ENCODE results near the gene ICE1. TPM values are rescaled to one million over a fixed set of nuclear protein-coding genes. Genes with fewer than 3 reads are reported as not detected.
A peak's percentile ranks its signal among the peaks of the same experiment; 100 is the strongest.

The ICE1 gene, protein sequence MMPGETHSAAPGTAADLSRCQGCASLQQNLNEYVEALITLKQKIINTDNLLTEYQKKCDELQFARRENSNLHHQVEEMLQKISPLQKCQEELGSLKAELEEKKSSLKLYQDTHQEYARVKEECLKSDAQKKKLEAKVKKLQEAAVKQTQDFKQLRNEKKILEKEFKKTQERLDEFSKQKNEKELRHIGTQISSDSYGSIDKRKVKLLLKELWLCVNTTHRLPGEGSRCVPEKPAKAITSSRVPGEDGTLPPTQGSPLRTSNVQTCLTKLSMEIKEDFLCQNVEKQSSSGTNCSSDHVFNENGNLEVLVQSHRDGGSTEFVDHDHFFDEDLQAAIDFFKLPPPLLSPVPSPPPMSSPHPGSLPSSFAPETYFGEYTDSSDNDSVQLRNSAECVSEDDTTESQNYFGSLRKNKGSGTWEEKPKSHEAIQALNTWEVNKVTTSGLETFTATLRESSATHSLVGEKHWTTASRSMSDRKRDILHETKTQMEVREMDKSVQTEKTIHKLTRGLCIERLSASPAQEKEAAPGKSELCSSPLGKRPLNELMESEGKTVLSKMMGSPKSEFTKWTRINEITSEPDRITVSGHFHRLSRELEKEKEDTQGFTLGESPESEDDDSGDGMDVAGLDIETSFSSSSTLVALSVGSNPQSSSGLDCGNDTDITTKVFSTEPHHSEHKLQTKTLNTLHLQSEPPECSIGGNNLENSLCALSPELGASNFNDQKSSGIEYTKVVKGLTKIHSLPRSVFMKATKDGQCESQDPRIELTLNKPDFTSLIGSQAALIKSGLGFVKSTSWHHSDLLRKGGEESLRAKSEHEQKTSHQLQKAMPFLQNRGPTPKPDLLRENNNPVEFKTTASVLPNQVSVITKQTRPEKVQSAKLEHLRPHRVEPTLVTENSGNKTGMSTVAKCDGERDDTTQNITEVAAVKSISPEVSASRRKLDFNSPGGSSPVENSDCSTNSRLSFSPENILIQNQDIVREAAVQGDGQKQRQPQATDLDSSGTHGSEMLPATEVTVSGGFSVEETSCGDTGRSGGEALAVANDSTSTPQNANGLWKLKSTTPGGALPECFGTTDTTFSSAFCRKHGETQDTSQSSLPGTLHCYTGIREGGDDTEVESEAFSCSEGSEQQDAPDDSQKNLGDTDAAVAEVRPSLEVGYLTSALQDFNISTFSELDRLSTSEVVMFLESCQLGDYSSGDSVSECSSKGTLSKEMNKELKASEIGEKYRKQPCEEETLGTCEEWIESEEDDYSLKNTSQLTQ (N-terminal part only)
- total RNA-seq: 27.0 and 27.7 TPM in 2 replicates
- long read RNA-seq, partial matches to known transcripts: 30 of 33 reads
- long read RNA-seq, other reads (novel, unspliced or antisense): 2 of 33 reads

DNA sequence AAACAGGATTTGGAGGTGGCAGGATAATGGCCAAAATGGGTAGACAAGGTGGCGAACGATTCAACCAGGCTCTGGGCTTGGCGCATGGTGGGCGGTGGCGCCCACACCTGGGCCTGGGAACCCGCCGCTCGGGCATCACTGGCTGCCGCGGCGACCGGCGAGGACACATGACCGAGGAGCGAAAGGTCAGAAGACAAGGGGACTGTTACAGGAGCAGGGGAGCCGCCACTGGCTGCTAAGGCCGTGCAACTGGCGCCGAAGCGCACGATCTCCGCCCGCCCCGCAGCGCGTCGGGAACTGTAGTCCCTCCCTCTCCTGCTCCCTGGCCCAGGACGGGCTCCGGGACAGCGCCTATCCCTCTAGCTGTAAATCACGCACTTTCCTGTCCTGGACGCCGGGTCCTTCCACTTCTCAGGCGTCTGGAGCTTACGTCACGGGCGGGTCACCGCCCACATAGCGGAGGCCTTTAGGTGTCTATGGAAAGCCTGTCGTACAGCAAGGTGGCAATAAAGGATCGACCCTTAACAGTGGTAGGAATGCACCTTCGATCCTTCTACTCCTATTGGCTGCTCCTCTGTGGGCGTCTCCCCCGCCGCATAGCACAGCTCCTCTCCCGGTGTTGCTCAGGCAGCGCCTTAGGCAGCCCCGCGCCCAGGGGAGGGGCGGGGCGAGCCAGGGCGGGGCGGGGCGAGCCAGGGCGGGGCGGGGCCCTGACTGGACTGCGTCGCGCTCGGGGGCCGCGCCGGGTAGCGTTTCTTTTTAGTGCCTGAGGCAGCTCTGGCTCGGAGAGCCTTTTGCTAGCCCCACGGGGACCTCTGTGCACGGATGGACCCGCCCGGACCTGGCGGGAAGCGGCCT is at the start of gene ICE1:
Gene ICE1, plus strand, starts transcription at position 717 of the 858 bp plus-strand sequence. CDS start 239 bp downstream, outside the sequence.
- TF ChIP-seq, protein P1, sequence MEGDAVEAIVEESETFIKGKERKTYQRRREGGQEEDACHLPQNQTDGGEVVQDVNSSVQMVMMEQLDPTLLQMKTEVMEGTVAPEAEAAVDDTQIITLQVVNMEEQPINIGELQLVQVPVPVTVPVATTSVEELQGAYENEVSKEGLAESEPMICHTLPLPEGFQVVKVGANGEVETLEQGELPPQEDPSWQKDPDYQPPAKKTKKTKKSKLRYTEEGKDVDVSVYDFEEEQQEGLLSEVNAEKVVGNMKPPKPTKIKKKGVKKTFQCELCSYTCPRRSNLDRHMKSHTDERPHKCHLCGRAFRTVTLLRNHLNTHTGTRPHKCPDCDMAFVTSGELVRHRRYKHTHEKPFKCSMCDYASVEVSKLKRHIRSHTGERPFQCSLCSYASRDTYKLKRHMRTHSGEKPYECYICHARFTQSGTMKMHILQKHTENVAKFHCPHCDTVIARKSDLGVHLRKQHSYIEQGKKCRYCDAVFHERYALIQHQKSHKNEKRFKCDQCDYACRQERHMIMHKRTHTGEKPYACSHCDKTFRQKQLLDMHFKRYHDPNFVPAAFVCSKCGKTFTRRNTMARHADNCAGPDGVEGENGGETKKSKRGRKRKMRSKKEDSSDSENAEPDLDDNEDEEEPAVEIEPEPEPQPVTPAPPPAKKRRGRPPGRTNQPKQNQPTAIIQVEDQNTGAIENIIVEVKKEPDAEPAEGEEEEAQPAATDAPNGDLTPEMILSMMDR (IDR thresholded peaks at IDR 0.05): no peak
- peak within 1 kb of the TSS; percentile 95 for H3K27ac Mint-ChIP-seq (ENCODE audit: unreplicated experiment)
- H3K36me3 Mint-ChIP-seq (ENCODE audit: unreplicated experiment): peaks cover 2% of the 10 kb centered on the region
- H3K9me3 Mint-ChIP-seq (ENCODE audit: unreplicated experiment): no peaks in the 10 kb centered on the region
- peaks cover 28% of the 10 kb centered on the region for H3K4me1 Mint-ChIP-seq (ENCODE audit: unreplicated experiment)
- H3K4me3 Mint-ChIP-seq (ENCODE audit: unreplicated experiment): peak within 1 kb of the TSS; percentile 95
- H3K27me3 Mint-ChIP-seq (ENCODE audit: unreplicated experiment): no peaks in the 10 kb centered on the region
- peak; percentile 98 for DNase-seq (ENCODE audit: extremely low spot score, unreplicated experiment)

DNA sequence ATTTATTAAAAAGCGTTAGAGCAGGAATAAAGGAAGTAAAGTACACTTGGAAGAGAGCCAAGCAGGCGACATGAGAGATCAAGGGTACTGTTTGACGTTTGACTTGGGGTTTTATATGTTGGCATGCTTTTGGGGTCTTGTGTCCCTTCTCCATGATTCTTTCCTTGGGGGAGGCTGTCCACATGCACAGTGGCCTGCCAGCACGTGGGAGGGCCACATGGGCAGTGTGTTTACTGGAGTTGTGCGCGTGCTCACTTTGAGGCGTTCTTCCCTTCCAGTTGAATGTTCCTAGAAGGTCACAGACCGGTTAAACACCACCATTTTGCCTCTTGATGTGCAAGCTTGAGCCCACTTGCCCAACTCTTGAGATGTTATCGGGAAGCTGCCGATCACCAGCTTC is 49.5 kb upstream of the ICE1 start:
- H3K9me3 Mint-ChIP-seq (ENCODE audit: unreplicated experiment): no peaks in the 10 kb centered on the region
- no peaks in the 10 kb centered on the region for H3K36me3 Mint-ChIP-seq (ENCODE audit: unreplicated experiment)
- peaks cover 19% of the 10 kb centered on the region for H3K4me1 Mint-ChIP-seq (ENCODE audit: unreplicated experiment)
- H3K27me3 Mint-ChIP-seq (ENCODE audit: unreplicated experiment): no peaks in the 10 kb centered on the region
- no peak overlapping the region for H3K4me3 Mint-ChIP-seq (ENCODE audit: unreplicated experiment)
- TF ChIP-seq, protein P1 (IDR thresholded peaks at IDR 0.05): no peak
- DNase-seq (ENCODE audit: extremely low spot score, unreplicated experiment): no peak
- no peak overlapping the region for H3K27ac Mint-ChIP-seq (ENCODE audit: unreplicated experiment)

DNA sequence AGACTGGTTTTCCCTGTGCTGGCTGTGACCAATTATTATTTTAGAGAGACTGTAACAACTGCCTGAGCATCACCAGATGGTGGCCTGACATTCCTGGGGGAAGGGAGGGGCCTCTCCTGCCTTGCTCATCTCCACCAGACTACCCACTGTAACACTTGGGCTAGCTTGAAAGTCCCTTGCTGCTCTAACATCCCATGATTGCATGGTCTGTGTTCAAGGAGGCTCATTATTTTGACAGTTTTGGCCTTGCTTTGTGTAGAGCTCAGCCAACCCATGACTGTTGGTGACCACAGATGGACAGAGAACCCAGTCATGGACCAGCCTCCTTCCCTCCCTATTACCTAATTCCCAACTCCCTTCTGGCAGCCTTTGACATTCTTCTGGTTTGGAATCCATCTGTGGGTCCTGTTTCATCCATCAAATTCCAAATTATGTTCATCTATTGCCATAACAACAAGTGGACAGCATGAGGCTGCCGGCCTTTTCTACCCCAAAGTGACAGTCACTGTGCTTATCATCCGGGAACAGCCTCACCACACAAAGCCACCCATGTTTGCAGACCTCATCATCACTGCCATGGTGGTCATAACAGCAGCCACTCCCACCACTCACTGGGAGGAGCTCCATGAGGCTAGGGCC is 49.0 kb upstream of the ICE1 start:
- no peak for DNase-seq (ENCODE audit: extremely low spot score, unreplicated experiment)
- no peaks in the 10 kb centered on the region for H3K36me3 Mint-ChIP-seq (ENCODE audit: unreplicated experiment)
- no peaks in the 10 kb centered on the region for H3K9me3 Mint-ChIP-seq (ENCODE audit: unreplicated experiment)
- H3K27ac Mint-ChIP-seq (ENCODE audit: unreplicated experiment): no peak overlapping the region
- no peak overlapping the region for H3K4me3 Mint-ChIP-seq (ENCODE audit: unreplicated experiment)
- peaks cover 19% of the 10 kb centered on the region for H3K4me1 Mint-ChIP-seq (ENCODE audit: unreplicated experiment)
- H3K27me3 Mint-ChIP-seq (ENCODE audit: unreplicated experiment): no peaks in the 10 kb centered on the region
- TF ChIP-seq, protein P1 (IDR thresholded peaks at IDR 0.05): no peak

DNA sequence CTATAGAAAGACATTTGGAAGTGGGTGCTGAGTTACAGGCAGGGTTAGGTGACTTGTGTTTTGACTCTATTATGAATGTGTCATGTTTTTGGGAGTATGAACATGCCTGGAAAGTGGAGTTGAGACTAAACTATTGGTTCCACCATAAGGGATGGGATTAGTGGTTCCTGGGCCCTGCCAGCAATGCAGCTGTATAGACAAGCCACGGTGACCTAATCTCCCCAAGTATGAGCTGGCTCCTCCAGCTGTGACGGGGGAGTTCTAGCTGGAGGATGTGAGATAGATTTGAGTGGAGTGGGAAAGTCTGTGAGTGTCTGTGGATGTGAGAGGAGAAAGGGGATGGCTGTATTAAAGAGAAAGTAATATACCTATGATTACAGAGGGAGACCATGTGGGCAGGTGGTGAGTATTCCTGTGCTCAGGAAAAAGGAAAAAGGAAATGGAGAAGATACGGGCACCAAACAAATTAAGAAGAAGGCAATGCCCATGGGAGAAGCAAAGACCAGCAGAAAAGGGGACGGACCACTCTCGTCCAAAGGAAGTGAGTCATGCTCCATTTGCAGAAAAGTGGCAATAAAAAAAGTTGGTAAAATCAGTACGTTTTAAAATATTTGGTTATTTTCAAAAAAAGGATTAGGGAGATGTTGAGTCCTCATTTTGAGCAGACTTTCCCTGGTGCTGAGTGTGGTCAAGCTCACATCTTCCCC is 48.3 kb upstream of the ICE1 start:
- H3K36me3 Mint-ChIP-seq (ENCODE audit: unreplicated experiment): no peaks in the 10 kb centered on the region
- no peak for DNase-seq (ENCODE audit: extremely low spot score, unreplicated experiment)
- H3K9me3 Mint-ChIP-seq (ENCODE audit: unreplicated experiment): no peaks in the 10 kb centered on the region
- H3K27ac Mint-ChIP-seq (ENCODE audit: unreplicated experiment): peak overlapping the region; percentile 8
- peaks cover 19% of the 10 kb centered on the region for H3K4me1 Mint-ChIP-seq (ENCODE audit: unreplicated experiment)
- H3K27me3 Mint-ChIP-seq (ENCODE audit: unreplicated experiment): no peaks in the 10 kb centered on the region
- TF ChIP-seq, protein P1 (IDR thresholded peaks at IDR 0.05): no peak
- no peak overlapping the region for H3K4me3 Mint-ChIP-seq (ENCODE audit: unreplicated experiment)
